Esophagus squamous epithelium (tissue), 5 donors: Measurements from ENCODE around the gene LRIG2. TPM values are rescaled to one million over a fixed set of nuclear protein-coding genes. Genes with fewer than 3 reads are reported as not detected.

Source experiments
- DNase-seq: peaks from one replicate; lab custom pipeline; 2025; lab: John Stamatoyannopoulos, UW
- H3K27ac ChIP-seq, 4 donors: fragments of 200-600 bp; sonication (generic); one replicate each; pipeline ENCODE4 v1.5.1; 2016 to 2019; ENCODE audit warnings: mild to moderate bottlenecking in 1 of 4
- H3K27me3 ChIP-seq, 4 donors: fragments of 200-600 bp; sonication (generic); 1 replicate in 3 of 4; 2 replicates in 1 of 4; pipeline versions ENCODE4 v1.5.1 to v1.6.0; 2017 to 2021; ENCODE audit warnings: antibody characterized with exemption in 1 of 4
- H3K36me3 ChIP-seq, 3 donors: fragments of 200-600 bp; sonication (generic); one replicate each; pipeline ENCODE4 v1.5.1; 2016 to 2019
- H3K4me1 ChIP-seq, 3 donors: fragments of 200-600 bp; sonication (generic); one replicate each; pipeline ENCODE4 v1.5.1; 2017 to 2019
- H3K4me3 ChIP-seq, 4 donors: fragments of 200-600 bp; sonication (generic); 1 replicate in 3 of 4; 2 replicates in 1 of 4; pipeline ENCODE4 v1.5.1; 2016 to 2019; ENCODE audit warnings: mild to moderate bottlenecking in 2 of 4, moderate library complexity in 1 of 4
- H3K9me3 ChIP-seq, 3 donors: fragments of 200-600 bp; sonication (generic); one replicate each; pipeline ENCODE4 v1.5.1; 2016 to 2019
- CTCF ChIP-seq, 6 experiments: fragments of 450-650 bp in 4 of 6; fragments of 200-600 bp in 2 of 6; sonication (generic) in 2 of 6; IDR thresholded peaks; one replicate each; pipeline ENCODE4 v1.5.1; 2016 to 2019; ENCODE audit warnings: antibody characterized with exemption in 6 of 6, mild to moderate bottlenecking in 4 of 6, moderate library complexity in 4 of 6
- POLR2A ChIP-seq, 4 donors: fragments of 450-650 bp; IDR thresholded peaks; one replicate each; pipeline ENCODE4 v1.6.1; 2017; ENCODE audit warnings: antibody characterized with exemption in 4 of 4, mild to moderate bottlenecking in 4 of 4, moderate library complexity in 3 of 4
- WGBS, 2 donors: methylation state at CpG; one replicate each; pipeline ENCODE4 v1.1.5; 2018; 5-methylcytosine and 5-hydroxymethylcytosine counted together
- intact Hi-C: fragments of 100-400 bp; cut with DNase I; formaldehyde crosslinking; loops from one replicate; pipeline ENCODE4 v1.15.0; 2022
- total RNA-seq, 4 donors: library from RNA; depleted of rRNA; stranded (reverse); fragments of >200 nt; gene quantifications; one replicate each; pipeline ENCODE4 v1.1.0, GENCODE V29; 2016
- donor health status: DM: yes; HTN: yes; CAD: no.

The LRIG2 gene
- total RNA-seq, 4 donors from 2014 or later: 8.9 to 18.3 (median 11.6) TPM

GRCh38 chr1:113126207-113126606 lies 53.2 kb downstream of the LRIG2 start:
- peaks cover 5 to 84% (median 9%) of the 10 kb centered on the region in 3 donors for H3K36me3 ChIP-seq
- 96 to 100% methylated on average over 2 of the region's 2 CpGs for WGBS, 2 donors

GRCh38 chr1:113128116-113128515 lies 55.1 kb downstream of the LRIG2 start:
- no peak for DNase-seq
- Histone ChIP-seq H3K27me3 (no peaks in the 10 kb centered on the region), H3K36me3 (peaks cover 5 to 73% (median 7%) of the 10 kb centered on the region in 3 donors), H3K9me3 (no peaks in the 10 kb centered on the region), H3K4me1 (no peaks in the 10 kb centered on the region), H3K27ac (no peak overlapping the region), H3K4me3 (no peak overlapping the region)
- WGBS, 2 donors: 86 to 95% methylated on average over 2 of the region's 2 CpGs
- TF ChIP-seq CTCF (IDR thresholded peaks at IDR 0.05): no peak
- TF ChIP-seq POLR2A (IDR thresholded peaks at IDR 0.05): no peak
- intact Hi-C loops: no loop called here

More at GRCh38 chr1:113126207-113126606, 53.2 kb downstream of the LRIG2 start:
- H3K27me3 ChIP-seq: no peaks in the 10 kb centered on the region
- no peaks in the 10 kb centered on the region for H3K4me1 ChIP-seq
- no peak overlapping the region for H3K4me3 ChIP-seq
- no peak overlapping the region for H3K27ac ChIP-seq
- intact Hi-C loops: no loop called here
- H3K9me3 ChIP-seq: no peaks in the 10 kb centered on the region
- DNase-seq: no peak
- TF ChIP-seq CTCF (IDR thresholded peaks at IDR 0.05) (no peak), POLR2A (IDR thresholded peaks at IDR 0.05) (no peak)

- H3K4me1 ChIP-seq: no peaks in the 10 kb centered on the region
- DNase-seq: no peak
- H3K27me3 ChIP-seq: no peaks in the 10 kb centered on the region
- H3K27ac ChIP-seq: no peak overlapping the region
- TF ChIP-seq POLR2A (IDR thresholded peaks at IDR 0.05) (no peak), CTCF (IDR thresholded peaks at IDR 0.05) (no peak)
- whole genome bisulfite sequencing, 2 donors: 89 to 92% methylated on average over 6 of the region's 6 CpGs
- H3K36me3 ChIP-seq: peaks cover 0 to 57% (median 0%) of the 10 kb centered on the region in 3 donors
- no peak overlapping the region for H3K4me3 ChIP-seq
- H3K9me3 ChIP-seq: no peaks in the 10 kb centered on the region
- intact Hi-C loops: no loop called here
Measured at GRCh38 chr1:113129529-113130185, 56.7 kb downstream of the LRIG2 start.

- intact Hi-C loops: no loop called here
- no peaks in the 10 kb centered on the region for H3K27me3 ChIP-seq
- peaks cover 0 to 26% (median 0%) of the 10 kb centered on the region in 3 donors for H3K36me3 ChIP-seq
- no peak for TF ChIP-seq POLR2A (IDR thresholded peaks at IDR 0.05)
- TF ChIP-seq CTCF (IDR thresholded peaks at IDR 0.05): no peak
- WGBS, 2 donors: 65 to 74% methylated on average over 4 of the region's 4 CpGs
- H3K4me1 ChIP-seq: no peaks in the 10 kb centered on the region
- H3K9me3 ChIP-seq: no peaks in the 10 kb centered on the region
- H3K27ac ChIP-seq: no peak overlapping the region
- no peak for DNase-seq
- H3K4me3 ChIP-seq: no peak overlapping the region
Measured at GRCh38 chr1:113133038-113133437, 60.0 kb downstream of the LRIG2 start.

GRCh38 chr1:113133759-113134158 lies 60.8 kb downstream of the LRIG2 start:
- no peak overlapping the region for H3K27ac ChIP-seq
- no peak overlapping the region for H3K4me3 ChIP-seq
- no peaks in the 10 kb centered on the region for H3K4me1 ChIP-seq
- WGBS, 2 donors: 45 to 48% methylated on average over 2 of the region's 2 CpGs
- no peaks in the 10 kb centered on the region for H3K9me3 ChIP-seq
- H3K27me3 ChIP-seq: no peaks in the 10 kb centered on the region
- intact Hi-C loops: no loop called here
- DNase-seq: no peak
- TF ChIP-seq CTCF (IDR thresholded peaks at IDR 0.05) (no peak), POLR2A (IDR thresholded peaks at IDR 0.05) (no peak)
- H3K36me3 ChIP-seq: peaks cover 0 to 19% (median 0%) of the 10 kb centered on the region in 3 donors
